ENCODE data around the gene MBD4. TPM values are rescaled to one million over a fixed set of nuclear protein-coding genes. Genes with fewer than 3 reads are reported as not detected.

The MBD4 gene
- total RNA-seq, 2 experiments from 2014 or later, result 62.0 to 63.9 TPM

DNA sequence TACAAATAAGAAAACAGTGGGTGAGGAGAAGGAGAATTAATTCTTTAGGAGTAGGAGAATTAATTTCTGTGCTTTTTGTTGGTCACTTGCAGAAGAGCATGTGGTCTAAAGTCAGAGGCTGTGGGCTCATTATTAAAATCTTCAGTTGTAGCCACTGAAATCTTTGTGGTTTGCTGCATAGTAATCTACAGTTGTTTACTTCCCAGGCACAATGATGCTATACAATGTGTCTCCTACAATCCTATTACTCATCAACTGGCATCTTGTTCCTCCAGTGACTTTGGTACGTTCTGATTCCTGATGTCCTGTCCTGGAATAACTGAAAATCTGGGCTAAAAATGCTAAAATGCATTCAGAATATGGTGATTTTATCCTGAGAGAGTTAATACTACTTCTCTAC is 21.3 kb upstream of the MBD4 start:
- Histone ChIP-seq H3K9me3 (ENCODE audit: control insufficient read depth in 1 of 2, insufficient read depth in 1 of 2, low read length in 2 of 2) (peaks cover 0 to 3% of the 10 kb centered on the region in 2 experiments), H3K4me3 (ENCODE audit: low read length) (no peak overlapping the region), H3K36me3 (ENCODE audit: insufficient read depth, low read length) (peaks cover 10% of the 10 kb centered on the region), H3K4me1 (ENCODE audit: insufficient read depth, low read length) (no peaks in the 10 kb centered on the region), H3K27me3 (ENCODE audit: control insufficient read depth in 1 of 2, insufficient read depth in 2 of 2, low read length in 2 of 2) (no peaks in the 10 kb centered on the region), H3K27ac (ENCODE audit: low read depth in 1 of 2, low read length in 2 of 2) (no peak overlapping the region)
- no peak for DNase-seq
- H3K27me3 Mint-ChIP-seq, result no peaks in the 10 kb centered on the region
- TF ChIP-seq, protein P1, sequence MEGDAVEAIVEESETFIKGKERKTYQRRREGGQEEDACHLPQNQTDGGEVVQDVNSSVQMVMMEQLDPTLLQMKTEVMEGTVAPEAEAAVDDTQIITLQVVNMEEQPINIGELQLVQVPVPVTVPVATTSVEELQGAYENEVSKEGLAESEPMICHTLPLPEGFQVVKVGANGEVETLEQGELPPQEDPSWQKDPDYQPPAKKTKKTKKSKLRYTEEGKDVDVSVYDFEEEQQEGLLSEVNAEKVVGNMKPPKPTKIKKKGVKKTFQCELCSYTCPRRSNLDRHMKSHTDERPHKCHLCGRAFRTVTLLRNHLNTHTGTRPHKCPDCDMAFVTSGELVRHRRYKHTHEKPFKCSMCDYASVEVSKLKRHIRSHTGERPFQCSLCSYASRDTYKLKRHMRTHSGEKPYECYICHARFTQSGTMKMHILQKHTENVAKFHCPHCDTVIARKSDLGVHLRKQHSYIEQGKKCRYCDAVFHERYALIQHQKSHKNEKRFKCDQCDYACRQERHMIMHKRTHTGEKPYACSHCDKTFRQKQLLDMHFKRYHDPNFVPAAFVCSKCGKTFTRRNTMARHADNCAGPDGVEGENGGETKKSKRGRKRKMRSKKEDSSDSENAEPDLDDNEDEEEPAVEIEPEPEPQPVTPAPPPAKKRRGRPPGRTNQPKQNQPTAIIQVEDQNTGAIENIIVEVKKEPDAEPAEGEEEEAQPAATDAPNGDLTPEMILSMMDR (IDR thresholded peaks at IDR 0.05), result no peak
- H3K27ac Mint-ChIP-seq, result no peak overlapping the region
- H3K9me3 Mint-ChIP-seq, result no peaks in the 10 kb centered on the region
- POLR2A ChIA-PET, result no interaction called here
- peaks cover 46% of the 10 kb centered on the region for H3K36me3 Mint-ChIP-seq (ENCODE audit: low read depth)
- ATAC-seq (ENCODE audit: poor library complexity), result no peak
- CTCF ChIA-PET, result no interaction called here
- intact Hi-C loops (cut with DNase I, micrococcal nuclease), result no loop called here
- no peaks in the 10 kb centered on the region for H3K4me1 Mint-ChIP-seq (ENCODE audit: low read depth)
- H3K4me3 Mint-ChIP-seq, result no peak overlapping the region

DNA sequence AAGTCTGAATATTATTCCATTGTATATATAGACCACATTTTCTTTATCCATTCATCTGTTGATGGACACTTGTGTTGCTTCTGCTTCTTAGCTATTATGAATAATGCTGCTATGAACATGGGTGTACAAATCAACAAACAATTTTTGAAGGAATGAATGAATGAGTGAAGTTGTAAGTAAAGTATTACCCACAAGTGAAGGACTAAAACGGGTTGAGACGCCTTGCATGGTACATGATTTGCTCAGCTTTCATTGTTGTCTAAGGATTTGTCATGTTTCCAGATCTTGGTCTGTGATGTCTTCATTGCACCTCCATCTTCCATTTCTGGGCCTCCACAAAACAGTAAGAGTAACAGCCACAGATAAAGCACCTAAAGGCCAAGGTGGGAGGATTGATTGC is 20.8 kb upstream of the MBD4 start:
- TF ChIP-seq, protein P1 (IDR thresholded peaks at IDR 0.05), result no peak
- Mint-ChIP-seq H3K9me3 (no peaks in the 10 kb centered on the region), H3K27ac (no peak overlapping the region), H3K36me3 (ENCODE audit: low read depth) (peaks cover 50% of the 10 kb centered on the region), H3K27me3 (no peaks in the 10 kb centered on the region), H3K4me3 (no peak overlapping the region), H3K4me1 (ENCODE audit: low read depth) (no peaks in the 10 kb centered on the region)
- peaks cover 10% of the 10 kb centered on the region for H3K36me3 ChIP-seq (ENCODE audit: insufficient read depth, low read length)
- CTCF ChIA-PET, result no interaction called here
- ATAC-seq (ENCODE audit: poor library complexity) (no peak), DNase-seq (no peak)
- H3K9me3 ChIP-seq (ENCODE audit: control insufficient read depth in 1 of 2, insufficient read depth in 1 of 2, low read length in 2 of 2), result peaks cover 0 to 3% of the 10 kb centered on the region in 2 experiments
- intact Hi-C loops (cut with DNase I, micrococcal nuclease), result no loop called here
- H3K27me3 ChIP-seq (ENCODE audit: control insufficient read depth in 1 of 2, insufficient read depth in 2 of 2, low read length in 2 of 2), result no peaks in the 10 kb centered on the region
- no peak overlapping the region for H3K27ac ChIP-seq (ENCODE audit: low read depth in 1 of 2, low read length in 2 of 2)
- POLR2A ChIA-PET, result interaction anchor here (0.6 kb wide), 1 partner anchor 976 kb away, joined by 4 read pairs; no protein-coding TSS in a partner anchor
- H3K4me1 ChIP-seq (ENCODE audit: insufficient read depth, low read length), result no peaks in the 10 kb centered on the region
- H3K4me3 ChIP-seq (ENCODE audit: low read length), result no peak overlapping the region

DNA sequence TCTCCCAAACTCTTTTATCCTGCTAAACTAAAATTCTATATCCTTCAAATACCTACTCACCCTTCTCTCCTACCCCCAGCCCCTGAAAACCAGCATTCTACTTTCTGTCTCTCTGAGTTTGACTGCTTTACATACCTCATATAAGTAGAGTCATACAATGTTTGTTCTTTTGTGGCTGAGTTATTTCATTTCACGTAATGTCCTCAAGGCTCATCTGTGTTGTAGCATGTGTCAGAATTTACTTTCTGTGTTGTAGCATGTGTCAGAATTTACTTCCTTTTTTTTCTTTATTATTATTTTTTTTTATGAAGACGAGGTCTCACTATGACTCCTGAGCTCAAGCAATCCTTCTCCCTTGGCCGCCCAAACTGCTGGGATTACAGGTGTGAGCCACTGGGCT is 20.4 kb upstream of the MBD4 start:
- Histone ChIP-seq H3K9me3 (ENCODE audit: control insufficient read depth in 1 of 2, insufficient read depth in 1 of 2, low read length in 2 of 2) (peaks cover 0 to 3% of the 10 kb centered on the region in 2 experiments), H3K36me3 (ENCODE audit: insufficient read depth, low read length) (peaks cover 10% of the 10 kb centered on the region), H3K27ac (ENCODE audit: low read depth in 1 of 2, low read length in 2 of 2) (no peak overlapping the region), H3K4me3 (ENCODE audit: low read length) (no peak overlapping the region), H3K4me1 (ENCODE audit: insufficient read depth, low read length) (no peaks in the 10 kb centered on the region), H3K27me3 (ENCODE audit: control insufficient read depth in 1 of 2, insufficient read depth in 2 of 2, low read length in 2 of 2) (no peaks in the 10 kb centered on the region)
- no peaks in the 10 kb centered on the region for H3K9me3 Mint-ChIP-seq
- H3K36me3 Mint-ChIP-seq (ENCODE audit: low read depth), result peaks cover 49% of the 10 kb centered on the region
- no peak for DNase-seq
- H3K27ac Mint-ChIP-seq, result no peak overlapping the region
- no peaks in the 10 kb centered on the region for H3K27me3 Mint-ChIP-seq
- TF ChIP-seq, protein P1 (IDR thresholded peaks at IDR 0.05), result no peak
- ATAC-seq (ENCODE audit: poor library complexity), result no peak
- ChIA-PET POLR2A (interaction anchor here (0.6 to 1.1 kb wide), 2 partner anchors 20 to 976 kb away, joined by 3 to 4 read pairs; no protein-coding TSS in a partner anchor), CTCF (no interaction called here)
- H3K4me1 Mint-ChIP-seq (ENCODE audit: low read depth), result no peaks in the 10 kb centered on the region
- H3K4me3 Mint-ChIP-seq, result no peak overlapping the region
- intact Hi-C loops (cut with DNase I, micrococcal nuclease), result no loop called here

Data from CD4-positive, alpha-beta T cell (primary cell).